ENCODE data around the gene SORT1.
"Not testable (repeated sequence)": the region's sequence is repeated elsewhere in the genome, so short reads cannot be mapped to it uniquely, and the experiment has no call there.

The SORT1 gene

DNA sequence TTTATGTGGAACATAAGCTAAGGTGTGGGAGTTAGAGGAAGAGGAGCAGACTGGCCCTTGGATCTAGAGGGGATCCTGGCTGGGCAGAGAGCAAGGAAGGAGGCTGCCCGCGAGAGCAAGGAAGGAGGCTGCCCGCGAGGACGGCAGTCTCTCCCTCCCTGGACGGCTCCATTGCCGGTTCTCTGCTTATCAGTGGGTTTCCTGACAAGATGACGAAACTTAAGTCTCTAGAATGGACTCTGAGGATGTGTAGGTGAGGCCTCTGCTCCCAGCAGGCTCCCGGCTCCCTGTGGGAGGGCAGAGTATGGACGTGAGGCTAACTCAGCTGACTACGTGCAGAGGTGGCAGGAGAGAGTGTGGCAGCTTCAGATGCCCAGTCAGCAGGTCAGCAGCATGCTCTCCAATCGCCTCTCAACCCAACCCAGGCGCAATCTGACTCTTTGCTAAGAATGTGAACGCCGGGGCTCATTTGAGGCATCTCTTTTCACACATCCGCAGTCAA is 97.0 kb downstream of the SORT1 start:
- Histone ChIP-seq H3K9ac (ENCODE audit: low read length) (no peak overlapping the region), H3K27ac (ENCODE audit: low read length) (no peak overlapping the region), H3K4me1 (ENCODE audit: control insufficient read depth, low read depth, low read length) (no peaks in the 10 kb centered on the region), H3K27me3 (ENCODE audit: control insufficient read depth, insufficient read depth, low read length) (no peaks in the 10 kb centered on the region), H3K4me3 (ENCODE audit: low read length) (no peak overlapping the region), H3K9me3 (ENCODE audit: control insufficient read depth, low read depth, low read length) (no peaks in the 10 kb centered on the region), H3K36me3 (ENCODE audit: control insufficient read depth, low read depth, low read length) (no peaks in the 10 kb centered on the region)

- Histone ChIP-seq H3K27me3 (ENCODE audit: control insufficient read depth, insufficient read depth, low read length) (no peaks in the 10 kb centered on the region), H3K27ac (ENCODE audit: low read length) (no peak overlapping the region), H3K36me3 (ENCODE audit: control insufficient read depth, low read depth, low read length) (no peaks in the 10 kb centered on the region), H3K9ac (ENCODE audit: low read length) (no peak overlapping the region), H3K4me3 (ENCODE audit: low read length) (no peak overlapping the region), H3K9me3 (ENCODE audit: control insufficient read depth, low read depth, low read length) (no peaks in the 10 kb centered on the region), H3K4me1 (ENCODE audit: control insufficient read depth, low read depth, low read length) (no peaks in the 10 kb centered on the region)
These were observed 98.0 kb downstream of the SORT1 start for GRCh38 chr1:109299558-109300343.

GRCh38 chr1:109298666-109299557 is 98.8 kb downstream of the SORT1 start:
- Histone ChIP-seq H3K9me3 (ENCODE audit: control insufficient read depth, low read depth, low read length) (no peaks in the 10 kb centered on the region), H3K9ac (ENCODE audit: low read length) (no peak overlapping the region), H3K4me1 (ENCODE audit: control insufficient read depth, low read depth, low read length) (no peaks in the 10 kb centered on the region), H3K4me3 (ENCODE audit: low read length) (no peak overlapping the region), H3K27ac (ENCODE audit: low read length) (no peak overlapping the region), H3K36me3 (ENCODE audit: control insufficient read depth, low read depth, low read length) (no peaks in the 10 kb centered on the region), H3K27me3 (ENCODE audit: control insufficient read depth, insufficient read depth, low read length) (no peaks in the 10 kb centered on the region)

DNA sequence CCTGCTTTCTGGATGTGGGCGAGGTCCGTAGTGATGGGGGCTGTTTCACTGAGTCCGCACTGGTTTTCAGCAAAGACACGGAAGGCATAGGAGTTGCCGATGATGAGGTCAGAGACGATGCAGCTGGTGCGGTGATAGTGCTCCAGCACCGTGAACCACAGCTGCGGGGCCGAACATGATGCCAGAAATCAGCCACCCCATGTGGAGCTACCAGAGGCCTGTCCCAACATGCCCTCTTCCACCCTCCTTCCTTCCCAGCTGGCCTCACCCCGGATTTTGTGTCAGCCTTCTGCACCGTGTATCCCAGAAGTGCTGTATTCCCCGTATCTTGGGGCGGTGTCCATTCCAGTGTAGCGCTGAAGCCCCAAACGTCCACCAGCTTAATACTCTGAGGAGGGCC is 100.9 kb downstream of the SORT1 start:
- Histone ChIP-seq H3K27me3 (ENCODE audit: control insufficient read depth, insufficient read depth, low read length) (no peaks in the 10 kb centered on the region), H3K9me3 (ENCODE audit: control insufficient read depth, low read depth, low read length) (no peaks in the 10 kb centered on the region)

GRCh38 chr1:109295712-109296415 is 101.9 kb downstream of the SORT1 start:
- Histone ChIP-seq H3K4me1 (ENCODE audit: control insufficient read depth, low read depth, low read length) (no peaks in the 10 kb centered on the region), H3K4me3 (ENCODE audit: low read length) (no peak overlapping the region), H3K9ac (ENCODE audit: low read length) (no peak overlapping the region), H3K27ac (ENCODE audit: low read length) (no peak overlapping the region), H3K36me3 (ENCODE audit: control insufficient read depth, low read depth, low read length) (no peaks in the 10 kb centered on the region), H3K9me3 (ENCODE audit: control insufficient read depth, low read depth, low read length) (no peaks in the 10 kb centered on the region), H3K27me3 (ENCODE audit: control insufficient read depth, insufficient read depth, low read length) (no peaks in the 10 kb centered on the region)

More for the DNA sequence above, 100.9 kb downstream of the SORT1 start:
- H3K27ac ChIP-seq (ENCODE audit: low read length), result no peak overlapping the region
- H3K36me3 ChIP-seq (ENCODE audit: control insufficient read depth, low read depth, low read length), result no peaks in the 10 kb centered on the region
- H3K4me3 ChIP-seq (ENCODE audit: low read length), result no peak overlapping the region
- no peaks in the 10 kb centered on the region for H3K4me1 ChIP-seq (ENCODE audit: control insufficient read depth, low read depth, low read length)
- no peak overlapping the region for H3K9ac ChIP-seq (ENCODE audit: low read length)

- no peak overlapping the region for H3K9ac ChIP-seq (ENCODE audit: low read length)
- H3K4me3 ChIP-seq (ENCODE audit: low read length), result no peak overlapping the region
- no peaks in the 10 kb centered on the region for H3K36me3 ChIP-seq (ENCODE audit: control insufficient read depth, low read depth, low read length)
- H3K4me1 ChIP-seq (ENCODE audit: control insufficient read depth, low read depth, low read length), result no peaks in the 10 kb centered on the region
- no peak overlapping the region for H3K27ac ChIP-seq (ENCODE audit: low read length)
- H3K27me3 ChIP-seq (ENCODE audit: control insufficient read depth, insufficient read depth, low read length), result no peaks in the 10 kb centered on the region
- no peaks in the 10 kb centered on the region for H3K9me3 ChIP-seq (ENCODE audit: control insufficient read depth, low read depth, low read length)
These were observed 103.2 kb downstream of the SORT1 start for GRCh38 chr1:109294481-109294880.

DNA sequence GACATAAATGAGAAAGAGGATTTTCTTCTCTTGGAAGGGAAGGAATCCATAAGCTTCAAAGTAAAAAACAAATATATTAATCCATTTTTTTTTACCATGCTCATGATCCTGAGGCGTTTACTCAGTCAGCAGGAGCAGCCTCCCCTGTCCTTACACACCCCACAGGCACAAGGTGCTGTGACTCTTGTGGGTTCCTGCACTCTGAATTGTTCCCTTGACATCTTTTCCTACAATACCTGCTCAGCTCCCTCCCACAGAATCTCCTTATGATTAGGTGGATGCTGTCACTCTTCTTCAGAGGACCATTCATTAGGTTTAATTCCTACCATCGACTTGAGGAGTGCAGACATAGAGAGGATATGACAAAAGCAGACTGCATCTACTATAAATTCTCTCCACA is 104.7 kb downstream of the SORT1 start:
- no peaks in the 10 kb centered on the region for H3K27me3 ChIP-seq (ENCODE audit: control insufficient read depth, insufficient read depth, low read length)
- no peak overlapping the region for H3K9ac ChIP-seq (ENCODE audit: low read length)
- H3K27ac ChIP-seq (ENCODE audit: low read length), result no peak overlapping the region
- no peaks in the 10 kb centered on the region for H3K4me1 ChIP-seq (ENCODE audit: control insufficient read depth, low read depth, low read length)
- no peak overlapping the region for H3K4me3 ChIP-seq (ENCODE audit: low read length)
- no peaks in the 10 kb centered on the region for H3K9me3 ChIP-seq (ENCODE audit: control insufficient read depth, low read depth, low read length)
- no peaks in the 10 kb centered on the region for H3K36me3 ChIP-seq (ENCODE audit: control insufficient read depth, low read depth, low read length)

- H3K4me1 ChIP-seq (ENCODE audit: control insufficient read depth, low read depth, low read length), result no peaks in the 10 kb centered on the region
- H3K9ac ChIP-seq (ENCODE audit: low read length), result no peak overlapping the region
- H3K27ac ChIP-seq (ENCODE audit: low read length), result no peak overlapping the region
- no peak overlapping the region for H3K4me3 ChIP-seq (ENCODE audit: low read length)
- no peaks in the 10 kb centered on the region for H3K36me3 ChIP-seq (ENCODE audit: control insufficient read depth, low read depth, low read length)
- no peaks in the 10 kb centered on the region for H3K27me3 ChIP-seq (ENCODE audit: control insufficient read depth, insufficient read depth, low read length)
- H3K9me3 ChIP-seq (ENCODE audit: control insufficient read depth, low read depth, low read length), result no peaks in the 10 kb centered on the region
These were observed 105.4 kb downstream of the SORT1 start for GRCh38 chr1:109292364-109292763.

- Histone ChIP-seq H3K9ac (ENCODE audit: low read length) (no peak overlapping the region), H3K4me1 (ENCODE audit: control insufficient read depth, low read depth, low read length) (no peaks in the 10 kb centered on the region), H3K27me3 (ENCODE audit: control insufficient read depth, insufficient read depth, low read length) (no peaks in the 10 kb centered on the region), H3K4me3 (ENCODE audit: low read length) (no peak overlapping the region), H3K36me3 (ENCODE audit: control insufficient read depth, low read depth, low read length) (no peaks in the 10 kb centered on the region), H3K9me3 (ENCODE audit: control insufficient read depth, low read depth, low read length) (no peaks in the 10 kb centered on the region), H3K27ac (ENCODE audit: low read length) (no peak overlapping the region)
These were observed 106.7 kb downstream of the SORT1 start for GRCh38 chr1:109290998-109291397.

GRCh38 chr1:109290137-109290536 is 107.6 kb downstream of the SORT1 start:
- H3K27ac ChIP-seq (ENCODE audit: low read length), result no peak overlapping the region
- peaks cover 7% of the 10 kb centered on the region for H3K4me1 ChIP-seq (ENCODE audit: control insufficient read depth, low read depth, low read length)
- H3K36me3 ChIP-seq (ENCODE audit: control insufficient read depth, low read depth, low read length), result no peaks in the 10 kb centered on the region
- H3K9ac ChIP-seq (ENCODE audit: low read length), result no peak overlapping the region
- no peak overlapping the region for H3K4me3 ChIP-seq (ENCODE audit: low read length)
- no peaks in the 10 kb centered on the region for H3K27me3 ChIP-seq (ENCODE audit: control insufficient read depth, insufficient read depth, low read length)
- no peaks in the 10 kb centered on the region for H3K9me3 ChIP-seq (ENCODE audit: control insufficient read depth, low read depth, low read length)

DNA sequence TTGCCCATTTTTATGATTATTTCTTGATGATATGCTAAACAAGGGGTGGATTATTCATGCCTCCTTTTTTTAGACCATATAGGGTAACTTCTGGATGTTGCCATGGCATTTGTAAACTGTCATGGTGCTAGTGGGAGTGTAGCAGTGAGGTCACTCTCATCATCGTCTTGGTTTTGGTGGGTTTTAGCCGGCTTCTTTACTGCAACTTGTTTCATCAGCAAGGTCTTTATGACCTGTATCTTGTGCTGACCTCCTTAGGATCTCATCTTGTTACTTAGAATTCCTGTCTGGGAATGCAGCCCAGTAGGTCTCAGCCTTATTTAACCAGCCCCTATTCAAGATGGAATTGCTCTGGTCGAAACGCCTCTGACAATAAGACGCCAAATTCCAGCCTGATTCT is 111.0 kb downstream of the SORT1 start:
- H3K27me3 ChIP-seq (ENCODE audit: control insufficient read depth, insufficient read depth, low read length); H3K9ac ChIP-seq (ENCODE audit: low read length); H3K27ac ChIP-seq (ENCODE audit: low read length); H3K4me3 ChIP-seq (ENCODE audit: low read length); H3K36me3 ChIP-seq (ENCODE audit: control insufficient read depth, low read depth, low read length); H3K9me3 ChIP-seq (ENCODE audit: control insufficient read depth, low read depth, low read length): not testable (repeated sequence)
- H3K4me1 ChIP-seq (ENCODE audit: control insufficient read depth, low read depth, low read length), result peaks cover 22% of the 10 kb centered on the region
